ENCODE data around the gene TSPAN14. TPM values are rescaled to one million over a fixed set of nuclear protein-coding genes. Genes with fewer than 3 reads are reported as not detected.
A peak's percentile ranks its signal among the peaks of the same experiment; 100 is the strongest.

Gene TSPAN14
- total and polyA plus RNA-seq, 2 experiments from 2014 or later, result 17.9 to 40.7 TPM

DNA sequence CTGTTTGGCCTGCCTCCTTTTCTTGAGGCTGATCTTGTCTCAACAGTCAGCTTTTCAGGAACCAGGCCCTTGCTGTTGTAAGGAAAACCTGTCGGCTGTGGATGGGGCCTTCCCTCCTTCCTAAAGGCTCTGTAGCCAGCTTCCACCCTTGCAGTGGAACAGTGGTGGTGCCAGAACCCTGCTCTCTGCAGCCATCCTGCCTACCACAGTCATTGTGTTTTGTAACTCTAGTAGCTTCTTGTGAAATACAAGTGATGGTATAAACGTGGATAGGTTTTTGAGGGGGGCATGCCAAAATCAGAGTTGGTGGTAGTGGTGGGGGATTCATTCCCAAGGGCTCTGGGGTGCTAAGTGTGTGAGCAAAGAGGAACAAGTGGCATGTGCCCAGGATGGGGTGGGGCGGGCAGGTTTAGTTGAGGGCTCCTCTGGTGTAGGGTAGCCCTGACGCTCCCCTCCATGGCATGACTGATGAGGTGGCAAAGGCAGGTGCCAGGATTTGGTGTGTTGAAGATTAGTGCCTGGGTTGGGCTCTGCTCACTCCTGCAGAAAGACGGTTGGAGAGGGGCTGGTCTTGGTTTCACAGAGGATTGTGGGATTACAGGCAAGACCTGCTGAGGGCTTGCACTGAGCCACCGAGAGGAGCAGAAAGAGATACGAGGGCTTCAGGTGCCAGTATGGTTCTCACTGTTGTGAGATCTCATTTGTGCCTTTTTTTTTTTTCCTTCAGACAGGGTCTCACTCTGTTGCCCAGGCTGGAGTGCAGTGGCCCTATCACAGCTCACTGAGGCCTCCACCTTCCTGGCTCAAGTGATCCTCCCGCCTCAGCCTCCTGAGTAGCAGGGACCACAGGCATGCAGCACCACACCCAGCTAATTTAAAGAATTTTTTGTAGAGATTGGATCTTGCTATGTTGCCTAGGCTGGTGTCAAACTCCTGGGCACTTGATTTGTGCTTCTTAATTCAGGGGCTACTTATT is 7.4 kb downstream of the TSPAN14 start:
- peak overlapping the region; percentile 74 for H3K4me2 ChIP-seq
- Mint-ChIP-seq H3K36me3 (ENCODE audit: low read depth) (no peaks in the 10 kb centered on the region; the same call in 1 of the 3 replicates), H3K4me3 (peak overlapping the region; percentile 59), H3K27me3 (ENCODE audit: insufficient read depth, low read depth, poor library complexity) (peaks cover 13% of the 10 kb centered on the region), H3K9me3 (no peaks in the 10 kb centered on the region), H3K4me1 (peaks cover 82% of the 10 kb centered on the region), H3K27ac (peak overlapping the region; percentile 83)
- no peak for ATAC-seq
- H3K9me2 ChIP-seq (ENCODE audit: insufficient read depth), result no peaks in the 10 kb centered on the region
- H3K27ac ChIP-seq (ENCODE audit: low read depth), result no peak overlapping the region
- peaks cover 94% of the 10 kb centered on the region for H3K79me2 ChIP-seq (replicated peaks; ENCODE audit: insufficient read depth)
- no peaks in the 10 kb centered on the region; the same call in 1 of the 2 replicates for H3F3A ChIP-seq (replicated peaks; ENCODE audit: low read depth)
- H3K4me1 ChIP-seq (ENCODE audit: insufficient read depth), result peaks cover 86% of the 10 kb centered on the region
- peak overlapping the region; percentile 44; the same call in 1 of the 2 replicates for H3K4me3 ChIP-seq
- TF ChIP-seq ZNF331 (CRISPR knock-in tag; IDR thresholded peaks at IDR 0.05; ENCODE audit: low read depth) (no peak), JUNB (IDR thresholded peaks at IDR 0.05; ENCODE audit: unreplicated experiment) (no peak), EZH2 (IDR thresholded peaks at IDR 0.05; ENCODE audit: low read depth, unreplicated experiment) (no peak), EZH2phosphoT487 (IDR thresholded peaks at IDR 0.05; ENCODE audit: unreplicated experiment) (no peak), STAT1 (IDR thresholded peaks at IDR 0.05; ENCODE audit: unreplicated experiment) (no peak), ZNF114 (CRISPR knock-in tag; IDR thresholded peaks at IDR 0.05) (no peak), POLR2AphosphoS5 (IDR thresholded peaks at IDR 0.05; ENCODE audit: low read depth) (no peak), CREB1 (CRISPR knock-in tag; IDR thresholded peaks at IDR 0.05; ENCODE audit: low read depth) (no peak), NANOG (IDR thresholded peaks at IDR 0.05; ENCODE audit: borderline replicate concordance) (no peak)
- TF ChIP-seq, protein P1, sequence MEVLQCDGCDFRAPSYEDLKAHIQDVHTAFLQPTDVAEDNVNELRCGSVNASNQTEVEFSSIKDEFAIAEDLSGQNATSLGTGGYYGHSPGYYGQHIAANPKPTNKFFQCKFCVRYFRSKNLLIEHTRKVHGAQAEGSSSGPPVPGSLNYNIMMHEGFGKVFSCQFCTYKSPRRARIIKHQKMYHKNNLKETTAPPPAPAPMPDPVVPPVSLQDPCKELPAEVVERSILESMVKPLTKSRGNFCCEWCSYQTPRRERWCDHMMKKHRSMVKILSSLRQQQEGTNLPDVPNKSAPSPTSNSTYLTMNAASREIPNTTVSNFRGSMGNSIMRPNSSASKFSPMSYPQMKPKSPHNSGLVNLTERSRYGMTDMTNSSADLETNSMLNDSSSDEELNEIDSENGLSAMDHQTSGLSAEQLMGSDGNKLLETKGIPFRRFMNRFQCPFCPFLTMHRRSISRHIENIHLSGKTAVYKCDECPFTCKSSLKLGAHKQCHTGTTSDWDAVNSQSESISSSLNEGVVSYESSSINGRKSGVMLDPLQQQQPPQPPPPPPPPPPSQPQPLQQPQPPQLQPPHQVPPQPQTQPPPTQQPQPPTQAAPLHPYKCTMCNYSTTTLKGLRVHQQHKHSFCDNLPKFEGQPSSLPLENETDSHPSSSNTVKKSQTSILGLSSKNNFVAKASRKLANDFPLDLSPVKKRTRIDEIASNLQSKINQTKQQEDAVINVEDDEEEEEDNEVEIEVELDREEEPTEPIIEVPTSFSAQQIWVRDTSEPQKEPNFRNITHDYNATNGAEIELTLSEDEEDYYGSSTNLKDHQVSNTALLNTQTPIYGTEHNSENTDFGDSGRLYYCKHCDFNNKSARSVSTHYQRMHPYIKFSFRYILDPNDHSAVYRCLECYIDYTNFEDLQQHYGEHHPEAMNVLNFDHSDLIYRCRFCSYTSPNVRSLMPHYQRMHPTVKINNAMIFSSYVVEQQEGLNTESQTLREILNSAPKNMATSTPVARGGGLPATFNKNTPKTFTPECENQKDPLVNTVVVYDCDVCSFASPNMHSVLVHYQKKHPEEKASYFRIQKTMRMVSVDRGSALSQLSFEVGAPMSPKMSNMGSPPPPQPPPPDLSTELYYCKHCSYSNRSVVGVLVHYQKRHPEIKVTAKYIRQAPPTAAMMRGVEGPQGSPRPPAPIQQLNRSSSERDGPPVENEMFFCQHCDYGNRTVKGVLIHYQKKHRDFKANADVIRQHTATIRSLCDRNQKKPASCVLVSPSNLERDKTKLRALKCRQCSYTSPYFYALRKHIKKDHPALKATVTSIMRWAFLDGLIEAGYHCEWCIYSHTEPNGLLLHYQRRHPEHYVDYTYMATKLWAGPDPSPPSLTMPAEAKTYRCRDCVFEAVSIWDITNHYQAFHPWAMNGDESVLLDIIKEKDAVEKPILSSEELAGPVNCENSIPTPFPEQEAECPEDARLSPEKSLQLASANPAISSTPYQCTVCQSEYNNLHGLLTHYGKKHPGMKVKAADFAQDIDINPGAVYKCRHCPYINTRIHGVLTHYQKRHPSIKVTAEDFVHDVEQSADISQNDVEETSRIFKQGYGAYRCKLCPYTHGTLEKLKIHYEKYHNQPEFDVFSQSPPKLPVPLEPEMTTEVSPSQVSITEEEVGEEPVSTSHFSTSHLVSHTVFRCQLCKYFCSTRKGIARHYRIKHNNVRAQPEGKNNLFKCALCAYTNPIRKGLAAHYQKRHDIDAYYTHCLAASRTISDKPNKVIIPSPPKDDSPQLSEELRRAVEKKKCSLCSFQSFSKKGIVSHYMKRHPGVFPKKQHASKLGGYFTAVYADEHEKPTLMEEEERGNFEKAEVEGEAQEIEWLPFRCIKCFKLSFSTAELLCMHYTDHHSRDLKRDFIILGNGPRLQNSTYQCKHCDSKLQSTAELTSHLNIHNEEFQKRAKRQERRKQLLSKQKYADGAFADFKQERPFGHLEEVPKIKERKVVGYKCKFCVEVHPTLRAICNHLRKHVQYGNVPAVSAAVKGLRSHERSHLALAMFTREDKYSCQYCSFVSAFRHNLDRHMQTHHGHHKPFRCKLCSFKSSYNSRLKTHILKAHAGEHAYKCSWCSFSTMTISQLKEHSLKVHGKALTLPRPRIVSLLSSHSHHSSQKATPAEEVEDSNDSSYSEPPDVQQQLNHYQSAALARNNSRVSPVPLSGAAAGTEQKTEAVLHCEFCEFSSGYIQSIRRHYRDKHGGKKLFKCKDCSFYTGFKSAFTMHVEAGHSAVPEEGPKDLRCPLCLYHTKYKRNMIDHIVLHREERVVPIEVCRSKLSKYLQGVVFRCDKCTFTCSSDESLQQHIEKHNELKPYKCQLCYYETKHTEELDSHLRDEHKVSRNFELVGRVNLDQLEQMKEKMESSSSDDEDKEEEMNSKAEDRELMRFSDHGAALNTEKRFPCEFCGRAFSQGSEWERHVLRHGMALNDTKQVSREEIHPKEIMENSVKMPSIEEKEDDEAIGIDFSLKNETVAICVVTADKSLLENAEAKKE (CRISPR knock-in tag; IDR thresholded peaks at IDR 0.05), result no peak
- TF ChIP-seq, protein P2, sequence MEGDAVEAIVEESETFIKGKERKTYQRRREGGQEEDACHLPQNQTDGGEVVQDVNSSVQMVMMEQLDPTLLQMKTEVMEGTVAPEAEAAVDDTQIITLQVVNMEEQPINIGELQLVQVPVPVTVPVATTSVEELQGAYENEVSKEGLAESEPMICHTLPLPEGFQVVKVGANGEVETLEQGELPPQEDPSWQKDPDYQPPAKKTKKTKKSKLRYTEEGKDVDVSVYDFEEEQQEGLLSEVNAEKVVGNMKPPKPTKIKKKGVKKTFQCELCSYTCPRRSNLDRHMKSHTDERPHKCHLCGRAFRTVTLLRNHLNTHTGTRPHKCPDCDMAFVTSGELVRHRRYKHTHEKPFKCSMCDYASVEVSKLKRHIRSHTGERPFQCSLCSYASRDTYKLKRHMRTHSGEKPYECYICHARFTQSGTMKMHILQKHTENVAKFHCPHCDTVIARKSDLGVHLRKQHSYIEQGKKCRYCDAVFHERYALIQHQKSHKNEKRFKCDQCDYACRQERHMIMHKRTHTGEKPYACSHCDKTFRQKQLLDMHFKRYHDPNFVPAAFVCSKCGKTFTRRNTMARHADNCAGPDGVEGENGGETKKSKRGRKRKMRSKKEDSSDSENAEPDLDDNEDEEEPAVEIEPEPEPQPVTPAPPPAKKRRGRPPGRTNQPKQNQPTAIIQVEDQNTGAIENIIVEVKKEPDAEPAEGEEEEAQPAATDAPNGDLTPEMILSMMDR (conservative IDR thresholded peaks at IDR 0.05; ENCODE audit: low read depth in 2 of 2), result no peak
- TF ChIP-seq, protein P3, sequence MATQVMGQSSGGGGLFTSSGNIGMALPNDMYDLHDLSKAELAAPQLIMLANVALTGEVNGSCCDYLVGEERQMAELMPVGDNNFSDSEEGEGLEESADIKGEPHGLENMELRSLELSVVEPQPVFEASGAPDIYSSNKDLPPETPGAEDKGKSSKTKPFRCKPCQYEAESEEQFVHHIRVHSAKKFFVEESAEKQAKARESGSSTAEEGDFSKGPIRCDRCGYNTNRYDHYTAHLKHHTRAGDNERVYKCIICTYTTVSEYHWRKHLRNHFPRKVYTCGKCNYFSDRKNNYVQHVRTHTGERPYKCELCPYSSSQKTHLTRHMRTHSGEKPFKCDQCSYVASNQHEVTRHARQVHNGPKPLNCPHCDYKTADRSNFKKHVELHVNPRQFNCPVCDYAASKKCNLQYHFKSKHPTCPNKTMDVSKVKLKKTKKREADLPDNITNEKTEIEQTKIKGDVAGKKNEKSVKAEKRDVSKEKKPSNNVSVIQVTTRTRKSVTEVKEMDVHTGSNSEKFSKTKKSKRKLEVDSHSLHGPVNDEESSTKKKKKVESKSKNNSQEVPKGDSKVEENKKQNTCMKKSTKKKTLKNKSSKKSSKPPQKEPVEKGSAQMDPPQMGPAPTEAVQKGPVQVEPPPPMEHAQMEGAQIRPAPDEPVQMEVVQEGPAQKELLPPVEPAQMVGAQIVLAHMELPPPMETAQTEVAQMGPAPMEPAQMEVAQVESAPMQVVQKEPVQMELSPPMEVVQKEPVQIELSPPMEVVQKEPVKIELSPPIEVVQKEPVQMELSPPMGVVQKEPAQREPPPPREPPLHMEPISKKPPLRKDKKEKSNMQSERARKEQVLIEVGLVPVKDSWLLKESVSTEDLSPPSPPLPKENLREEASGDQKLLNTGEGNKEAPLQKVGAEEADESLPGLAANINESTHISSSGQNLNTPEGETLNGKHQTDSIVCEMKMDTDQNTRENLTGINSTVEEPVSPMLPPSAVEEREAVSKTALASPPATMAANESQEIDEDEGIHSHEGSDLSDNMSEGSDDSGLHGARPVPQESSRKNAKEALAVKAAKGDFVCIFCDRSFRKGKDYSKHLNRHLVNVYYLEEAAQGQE (IDR thresholded peaks at IDR 0.05; ENCODE audit: unreplicated experiment), result no peak
- H2AFZ ChIP-seq, result no peak overlapping the region
- H3K36me3 ChIP-seq (ENCODE audit: insufficient read depth), result no peaks in the 10 kb centered on the region
- H4K20me1 ChIP-seq (replicated peaks; ENCODE audit: insufficient read depth), result peaks cover 37% of the 10 kb centered on the region
- DNase-seq (ENCODE audit: low spot score), result no peak
- peaks cover 7% of the 10 kb centered on the region; the same call in 1 of the 2 replicates for H3K27me3 ChIP-seq (ENCODE audit: insufficient read depth)

Data from GM23338 (cell line).